ENCODE data around the gene ATRIP.
"Not testable (repeated sequence)": the region's sequence is repeated elsewhere in the genome, so short reads cannot be mapped to it uniquely, and the experiment has no call there.

The ATRIP gene

GRCh38 chr3:48469046-48469915 is 22.7 kb downstream of the ATRIP start:
- DNase-seq (ENCODE audit: low read depth): no peak

- no peak for DNase-seq (ENCODE audit: low read depth)
These were observed 23.7 kb downstream of the ATRIP start for GRCh38 chr3:48470286-48470685.

GRCh38 chr3:48472673-48472922 is 26.1 kb downstream of the ATRIP start:
- no peak for DNase-seq (ENCODE audit: low read depth)

GRCh38 chr3:48472923-48473616 is 26.5 kb downstream of the ATRIP start:
- DNase-seq (ENCODE audit: low read depth): peak; percentile 84

GRCh38 chr3:48473617-48473952 is 27.0 kb downstream of the ATRIP start:
- DNase-seq (ENCODE audit: low read depth): no peak

GRCh38 chr3:48474031-48474430 is 27.5 kb downstream of the ATRIP start:
- DNase-seq (ENCODE audit: low read depth): not testable (repeated sequence)

- no peak for DNase-seq (ENCODE audit: low read depth)
These were observed 28.1 kb downstream of the ATRIP start for GRCh38 chr3:48474619-48475018.

GRCh38 chr3:48475188-48475587 is 28.7 kb downstream of the ATRIP start:
- DNase-seq (ENCODE audit: low read depth): no peak

- DNase-seq (ENCODE audit: low read depth): no peak
These were observed 30.0 kb downstream of the ATRIP start for GRCh38 chr3:48476426-48477053.

GRCh38 chr3:48477959-48478520 is 31.5 kb downstream of the ATRIP start:
- DNase-seq (ENCODE audit: low read depth): no peak

- DNase-seq (ENCODE audit: low read depth): no peak
These were observed 32.4 kb downstream of the ATRIP start for GRCh38 chr3:48478626-48479555.

GRCh38 chr3:48480891-48481290 is 34.4 kb downstream of the ATRIP start:
- not testable (repeated sequence) for DNase-seq (ENCODE audit: low read depth)

- DNase-seq (ENCODE audit: low read depth): not testable (repeated sequence)
These were observed 36.3 kb downstream of the ATRIP start for GRCh38 chr3:48482822-48483221.

GRCh38 chr3:48486952-48487351 is 40.4 kb downstream of the ATRIP start:
- DNase-seq (ENCODE audit: low read depth): no peak

- DNase-seq (ENCODE audit: low read depth): no peak
These were observed 46.1 kb downstream of the ATRIP start for GRCh38 chr3:48492461-48493202.

GRCh38 chr3:48493203-48493501 is 46.6 kb downstream of the ATRIP start:
- DNase-seq (ENCODE audit: low read depth): no peak

- DNase-seq (ENCODE audit: low read depth): no peak
These were observed 54.1 kb downstream of the ATRIP start for GRCh38 chr3:48500656-48501055.

GRCh38 chr3:48501196-48501595 is 54.7 kb downstream of the ATRIP start:
- no peak for DNase-seq (ENCODE audit: low read depth)

GRCh38 chr3:48502121-48502520 is 55.6 kb downstream of the ATRIP start:
- no peak for DNase-seq (ENCODE audit: low read depth)

- no peak for DNase-seq (ENCODE audit: low read depth)
These were observed 56.2 kb downstream of the ATRIP start for GRCh38 chr3:48502728-48503168.

GRCh38 chr3:48503401-48504050 is 57.0 kb downstream of the ATRIP start:
- DNase-seq (ENCODE audit: low read depth): peak; percentile 52

All from stromal cell of bone marrow (primary cell).